OCI-LY3 (cell line): Measurements from ENCODE around the gene RPS23.

Experiments used
- EZH2phosphoT487 ChIP-seq: fragments of 200-600 bp; shearing (Covaris generic); IDR thresholded peaks from 2 replicates; pipeline ENCODE4 v1.6.1; 2018; ENCODE audit warnings: antibody characterized with exemption, mixed run types, low read depth
- TF ChIP-seq, protein P1 (sequence below): fragments of 200-600, 300-600 bp; sonication (generic); IDR thresholded peaks from 2 replicates; pipeline ENCODE4 v1.5.1; 2014; ENCODE audit warnings: antibody characterized with exemption, low read length, low read depth

DNA sequence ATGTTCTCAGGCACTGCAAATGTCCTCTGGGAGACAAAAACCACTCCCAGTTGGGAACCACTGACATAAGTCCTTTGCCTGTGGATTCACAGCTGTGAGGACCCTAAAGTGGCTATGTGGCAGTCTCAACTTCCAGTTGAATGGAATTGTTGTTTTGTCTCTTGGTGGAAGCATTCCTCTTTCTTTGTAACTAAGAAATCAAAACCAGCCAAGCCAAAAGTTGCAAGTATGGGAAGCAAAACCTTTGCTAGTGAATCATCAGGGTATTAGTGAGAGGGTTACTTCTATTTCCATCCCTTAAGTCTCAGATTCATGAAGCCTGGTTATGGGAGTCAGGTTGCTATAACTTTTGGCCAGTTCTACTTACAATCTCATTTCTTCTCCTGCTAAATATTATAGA, 49.8 kb upstream of the RPS23 start:
- TF ChIP-seq, protein P1, sequence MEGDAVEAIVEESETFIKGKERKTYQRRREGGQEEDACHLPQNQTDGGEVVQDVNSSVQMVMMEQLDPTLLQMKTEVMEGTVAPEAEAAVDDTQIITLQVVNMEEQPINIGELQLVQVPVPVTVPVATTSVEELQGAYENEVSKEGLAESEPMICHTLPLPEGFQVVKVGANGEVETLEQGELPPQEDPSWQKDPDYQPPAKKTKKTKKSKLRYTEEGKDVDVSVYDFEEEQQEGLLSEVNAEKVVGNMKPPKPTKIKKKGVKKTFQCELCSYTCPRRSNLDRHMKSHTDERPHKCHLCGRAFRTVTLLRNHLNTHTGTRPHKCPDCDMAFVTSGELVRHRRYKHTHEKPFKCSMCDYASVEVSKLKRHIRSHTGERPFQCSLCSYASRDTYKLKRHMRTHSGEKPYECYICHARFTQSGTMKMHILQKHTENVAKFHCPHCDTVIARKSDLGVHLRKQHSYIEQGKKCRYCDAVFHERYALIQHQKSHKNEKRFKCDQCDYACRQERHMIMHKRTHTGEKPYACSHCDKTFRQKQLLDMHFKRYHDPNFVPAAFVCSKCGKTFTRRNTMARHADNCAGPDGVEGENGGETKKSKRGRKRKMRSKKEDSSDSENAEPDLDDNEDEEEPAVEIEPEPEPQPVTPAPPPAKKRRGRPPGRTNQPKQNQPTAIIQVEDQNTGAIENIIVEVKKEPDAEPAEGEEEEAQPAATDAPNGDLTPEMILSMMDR = no peak
- TF ChIP-seq EZH2phosphoT487 = no peak
